K562 (cell line): ENCODE data around the gene CEP350.

Experiments
- CTCF ChIP-seq, 3 experiments: IDR thresholded peaks in 2 of 3; conservative IDR thresholded peaks in 1 of 3; 2 replicates each; pipeline ENCODE4 v1.5.1; 2011 to 2012; ENCODE audit warnings: low read length in 3 of 3, mild to moderate bottlenecking in 3 of 3, control low read depth in 2 of 3, improper control_type of control experiment in 1 of 3, inconsistent platforms in 1 of 3, low read depth in 1 of 3, mixed read lengths in 1 of 3, moderate library complexity in 1 of 3; ENCODE audit not compliant: insufficient read depth in 2 of 3
- GTF2F1 ChIP-seq: IDR thresholded peaks from 2 replicates; pipeline ENCODE4 v1.6.1; 2011; ENCODE audit warnings: low read depth, low read length, improper control_type of control experiment
- KLF16 ChIP-seq: IDR thresholded peaks from 2 replicates; pipeline ENCODE4 v1.6.1; 2016; ENCODE audit warnings: antibody characterized with exemption
- NBN ChIP-seq: fragments of 450-650 bp; IDR thresholded peaks from 2 replicates; pipeline ENCODE4 v1.6.1; 2016; ENCODE audit warnings: low read depth, mild to moderate bottlenecking
- POLR3A ChIP-seq: IDR thresholded peaks from 2 replicates; pipeline ENCODE4 v1.6.1; 2011; ENCODE audit warnings: borderline replicate concordance, mild to moderate bottlenecking, moderate library complexity; ENCODE audit not compliant: insufficient read length, insufficient read depth; ENCODE audit errors: extremely low read depth
- TCF7 ChIP-seq: sonication (generic); IDR thresholded peaks from 2 replicates; pipeline ENCODE4 v1.6.1; 2016; ENCODE audit warnings: antibody characterized with exemption, borderline replicate concordance
- ZBTB17 ChIP-seq: fragments of 450-650 bp; formaldehyde crosslinking; IDR thresholded peaks from 2 replicates; pipeline ENCODE4 v1.4.0; 2020; ENCODE audit warnings: mild to moderate bottlenecking

DNA sequence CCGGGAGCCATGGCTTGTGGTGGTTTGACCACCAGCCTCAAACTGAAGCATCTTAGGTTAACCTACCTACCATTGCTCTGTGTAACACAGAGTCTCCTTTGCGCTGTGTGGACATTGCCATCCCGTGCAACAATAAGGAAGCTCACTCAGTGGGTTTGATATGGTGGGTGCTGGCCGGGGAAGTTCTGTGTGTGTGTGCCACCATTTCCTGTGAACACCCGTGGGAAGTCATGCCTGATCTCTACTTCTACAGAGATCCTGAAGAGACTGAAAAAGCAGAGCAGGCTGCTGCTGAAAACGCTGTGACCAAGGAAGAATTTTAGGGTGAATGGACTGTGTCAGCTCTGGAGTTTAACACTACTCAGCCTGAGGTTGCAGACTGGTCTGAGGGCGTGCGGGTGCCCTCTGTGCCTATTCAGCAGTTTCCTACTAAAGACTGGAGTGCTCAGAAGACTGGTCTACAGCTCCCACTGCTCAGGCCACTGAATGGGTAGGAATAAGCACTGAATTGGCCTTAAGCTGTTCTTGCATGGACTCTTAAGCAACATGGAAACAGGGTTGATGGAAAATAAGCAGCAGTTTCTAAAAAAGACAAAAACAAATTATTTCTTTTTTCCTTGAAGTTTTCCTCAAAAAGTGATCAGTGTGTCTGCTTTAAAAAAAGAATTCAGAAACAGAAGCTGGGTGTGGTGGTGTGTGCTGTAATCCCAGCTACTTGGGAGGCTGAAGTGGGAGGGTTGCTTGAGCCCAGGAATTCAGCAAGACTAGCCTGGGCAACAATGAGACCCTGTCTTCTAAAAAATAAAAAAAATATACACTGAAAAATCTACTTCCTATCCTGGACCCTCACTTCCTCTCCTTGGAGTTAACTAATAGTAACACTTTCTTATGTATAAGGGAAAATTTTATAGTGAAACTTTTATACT, 14.6 kb downstream of the CEP350 start:
- TF ChIP-seq NBN, result no peak
- no peak for TF ChIP-seq ZBTB17 (CRISPR knock-in tag)
- TF ChIP-seq GTF2F1, result no peak
- TF ChIP-seq TCF7, result no peak
- TF ChIP-seq KLF16, result no peak
- no peak for TF ChIP-seq CTCF (IDR thresholded peaks at IDR 0.05 in 2 of 3, conservative IDR thresholded peaks at IDR 0.05 in 1 of 3; ENCODE audit: insufficient read depth in 2 of 3, low read depth in 1 of 3, low read length in 3 of 3)
- TF ChIP-seq POLR3A, result no peak
